Liver (tissue), 9 donors: ENCODE measurements around the gene TMEM117. TPM values are rescaled to one million over a fixed set of nuclear protein-coding genes. Genes with fewer than 3 reads are reported as not detected.

Experiments used
- DNase-seq: peaks from one replicate; pipeline ENCODE4 v3.0.0-alpha.2; 2017; ENCODE audit warnings: low spot score
- H3K27ac ChIP-seq, 2 donors: one replicate each; pipeline ENCODE4 v1.7.0; 2013; ENCODE audit warnings: inconsistent platforms in 2 of 2, low read length in 2 of 2, control low read depth in 1 of 2, low read depth in 1 of 2, mild to moderate bottlenecking in 1 of 2
- H3K27me3 ChIP-seq, 4 donors: one replicate each; pipeline versions ENCODE4 v1.6.1 to v1.7.0; 2013; ENCODE audit warnings: low read length in 3 of 4, inconsistent platforms in 1 of 4, mild to moderate bottlenecking in 1 of 4, moderate library complexity in 1 of 4; ENCODE audit not compliant: control insufficient read depth in 4 of 4, insufficient read depth in 4 of 4
- H3K36me3 ChIP-seq, 4 donors: one replicate each; pipeline versions ENCODE4 v1.6.1 to v1.7.0; 2013; ENCODE audit warnings: low read length in 3 of 4, mild to moderate bottlenecking in 3 of 4, low read depth in 1 of 4, moderate library complexity in 1 of 4; ENCODE audit not compliant: control insufficient read depth in 4 of 4, insufficient read depth in 3 of 4
- H3K4me1 ChIP-seq, 4 donors: one replicate each; pipeline versions ENCODE4 v1.6.1 to v1.7.0; 2013; ENCODE audit warnings: low read length in 3 of 4, mild to moderate bottlenecking in 3 of 4, moderate library complexity in 1 of 4; ENCODE audit not compliant: control insufficient read depth in 4 of 4, insufficient read depth in 4 of 4
- H3K4me3 ChIP-seq, 3 donors: one replicate each; pipeline versions ENCODE4 v1.6.1 to v1.7.0; 2013; ENCODE audit warnings: low read length in 3 of 3, control low read depth in 1 of 3, low read depth in 1 of 3, mild to moderate bottlenecking in 1 of 3
- H3K9ac ChIP-seq, 2 donors: one replicate each; pipeline ENCODE4 v1.7.0; 2013; ENCODE audit warnings: low read length in 2 of 2, mild to moderate bottlenecking in 2 of 2, moderate library complexity in 2 of 2, control low read depth in 1 of 2, low read depth in 1 of 2
- H3K9me3 ChIP-seq, 4 donors: one replicate each; pipeline versions ENCODE4 v1.6.1 to v1.7.0; 2013; ENCODE audit warnings: low read length in 3 of 4; ENCODE audit not compliant: control insufficient read depth in 4 of 4
- ATF3 ChIP-seq: IDR thresholded peaks from 2 replicates; pipeline ENCODE4 v1.6.1; 2016; ENCODE audit warnings: antibody characterized with exemption
- EGR1 ChIP-seq, 2 donors: IDR thresholded peaks; 2 replicates each; pipeline ENCODE4 v1.6.1; 2016 to 2018; ENCODE audit warnings: antibody characterized with exemption in 2 of 2, low read depth in 2 of 2
- GABPA ChIP-seq, 2 donors: IDR thresholded peaks in 1 of 2; conservative IDR thresholded peaks in 1 of 2; 2 replicates each; pipeline ENCODE4 v1.6.1; 2016; ENCODE audit warnings: antibody characterized with exemption in 2 of 2, mild to moderate bottlenecking in 1 of 2, moderate library complexity in 1 of 2
- HNF4A ChIP-seq, 2 donors: conservative IDR thresholded peaks; 2 replicates each; pipeline ENCODE4 v1.6.1; 2016; ENCODE audit warnings: antibody characterized with exemption in 2 of 2, mild to moderate bottlenecking in 2 of 2
- HNF4G ChIP-seq: IDR thresholded peaks from 2 replicates; pipeline ENCODE4 v1.6.1; 2016; ENCODE audit warnings: antibody characterized with exemption
- JUND ChIP-seq, 2 donors: IDR thresholded peaks; 2 replicates each; pipeline ENCODE4 v1.6.1; 2016; ENCODE audit warnings: antibody characterized with exemption in 2 of 2
- MAX ChIP-seq: IDR thresholded peaks from 2 replicates; pipeline ENCODE4 v1.6.1; 2016; ENCODE audit warnings: antibody characterized with exemption
- RAD21 ChIP-seq, 2 donors: IDR thresholded peaks; 2 replicates each; pipeline ENCODE4 v1.6.1; 2016; ENCODE audit warnings: antibody characterized with exemption in 2 of 2, mild to moderate bottlenecking in 2 of 2
- REST ChIP-seq: IDR thresholded peaks from 2 replicates; pipeline ENCODE4 v1.6.1; 2016; ENCODE audit warnings: antibody characterized with exemption, mild to moderate bottlenecking
- RXRA ChIP-seq, 2 donors: IDR thresholded peaks; 2 replicates each; pipeline ENCODE4 v1.6.1; 2017 to 2018; ENCODE audit warnings: antibody characterized with exemption in 2 of 2, mild to moderate bottlenecking in 1 of 2
- SP1 ChIP-seq: IDR thresholded peaks from 2 replicates; pipeline ENCODE4 v1.6.1; 2018; ENCODE audit warnings: antibody characterized with exemption, mild to moderate bottlenecking
- TAF1 ChIP-seq: conservative IDR thresholded peaks from 2 replicates; pipeline ENCODE4 v1.6.1; 2016; ENCODE audit warnings: antibody characterized with exemption, mild to moderate bottlenecking
- YY1 ChIP-seq: IDR thresholded peaks from 2 replicates; pipeline ENCODE4 v1.6.1; 2016; ENCODE audit warnings: antibody characterized with exemption, mild to moderate bottlenecking
- ZBTB33 ChIP-seq: IDR thresholded peaks from 2 replicates; pipeline ENCODE4 v1.6.1; 2016; ENCODE audit warnings: antibody characterized with exemption
- WGBS: extraction: QIAGEN DNeasy Blood & Tissue Kit; methylation state at CpG from one replicate; pipeline ENCODE4 v1.1.7; 2013; 5-methylcytosine and 5-hydroxymethylcytosine counted together
- polyA plus RNA-seq, 2 donors: library from polyadenylated mRNA; stranded (reverse) in 1 of 2; unstranded in 1 of 2; fragments of 200-250 nt in 1 of 2; fragments of >200 nt in 1 of 2; fragmentation: Nextera tagmentation in 1 of 2; extraction: Ambion mirVana in 1 of 2; gene quantifications; one replicate each; pipeline versions ENCODE4 v1.2.1 to v1.2.3, GENCODE V29; 2013 to 2015
- total RNA-seq, 2 donors: library from RNA; depleted of rRNA; stranded (reverse); fragments of >200 nt; gene quantifications; one replicate each; pipeline ENCODE4 v1.2.3, GENCODE V29; 2014
- donor health status: healthy.
- donor health status: healthy.
- donor health status: healthy.
- donor health status: healthy.
- donor health status: healthy.

The TMEM117 gene
- total and polyA plus RNA-seq, 4 donors, result 2.0 to 5.9 (median 3.9) TPM

- no peak overlapping the region for H3K9ac ChIP-seq
- no peak overlapping the region for H3K27ac ChIP-seq
- H3K27me3 ChIP-seq, result no peaks in the 10 kb centered on the region
- DNase-seq, result no peak
- 95% methylated on average over 3 of the region's 3 CpGs for WGBS
- H3K36me3 ChIP-seq, result no peaks in the 10 kb centered on the region
- no peaks in the 10 kb centered on the region for H3K4me1 ChIP-seq
- TF ChIP-seq TAF1 (no peak), RAD21 (IDR thresholded peaks at IDR 0.05) (no peak), EGR1 (IDR thresholded peaks at IDR 0.05; ENCODE audit: low read depth in 2 of 2) (no peak), MAX (no peak), SP1 (no peak), GABPA (IDR thresholded peaks at IDR 0.05 in 1 of 2, conservative IDR thresholded peaks at IDR 0.05 in 1 of 2) (no peak), YY1 (no peak), HNF4A (conservative IDR thresholded peaks at IDR 0.05) (no peak), RXRA (IDR thresholded peaks at IDR 0.05) (no peak), JUND (IDR thresholded peaks at IDR 0.05) (no peak), REST (no peak)
- H3K4me3 ChIP-seq, result no peak overlapping the region
- H3K9me3 ChIP-seq, result no peaks in the 10 kb centered on the region
These were observed 9.2 kb upstream of the TMEM117 start for GRCh38 chr12:43826681-43827080.

GRCh38 chr12:43827093-43827492 lies 8.8 kb upstream of the TMEM117 start:
- Histone ChIP-seq H3K9me3 (no peaks in the 10 kb centered on the region), H3K27me3 (no peaks in the 10 kb centered on the region), H3K4me1 (no peaks in the 10 kb centered on the region), H3K27ac (no peak overlapping the region), H3K36me3 (no peaks in the 10 kb centered on the region), H3K9ac (no peak overlapping the region), H3K4me3 (no peak overlapping the region)
- WGBS, result 86% methylated on average over 1 of the region's 1 CpG
- TF ChIP-seq ZBTB33, result no peak
- no peak for TF ChIP-seq ATF3
- no peak for TF ChIP-seq SP1
- no peak for TF ChIP-seq HNF4G
- no peak for TF ChIP-seq EGR1 (IDR thresholded peaks at IDR 0.05; ENCODE audit: low read depth in 2 of 2)
- DNase-seq, result no peak
